WI38 (cell line): Measurements from ENCODE around the gene AKIRIN2.

Source experiments
- H3K4me3 ChIP-seq: 2 replicates; pipeline ENCODE4 v1.5.1; 2011; ENCODE audit warnings: low read depth, mild to moderate bottlenecking, control low read depth, low read length
- CTCF ChIP-seq: IDR thresholded peaks from 2 replicates; pipeline ENCODE4 v1.5.1; 2012; ENCODE audit warnings: low read depth, mild to moderate bottlenecking, control low read depth, low read length

Gene AKIRIN2

GRCh38 chr6:87724983-87725811 lies 23.2 kb upstream of the AKIRIN2 start:
- H3K4me3 ChIP-seq, result no peak overlapping the region
- no peak for TF ChIP-seq CTCF

- no peak for TF ChIP-seq CTCF
- H3K4me3 ChIP-seq, result no peak overlapping the region
Measured at GRCh38 chr6:87723170-87724078, 21.4 kb upstream of the AKIRIN2 start.

GRCh38 chr6:87722540-87723169 lies 20.6 kb upstream of the AKIRIN2 start:
- 0 out of 2 replicates have a peak overlapping the region, but pooled peaks have one; percentile 8 for H3K4me3 ChIP-seq

GRCh38 chr6:87721311-87721710 lies 19.3 kb upstream of the AKIRIN2 start:
- TF ChIP-seq CTCF, result no peak
- no peak overlapping the region for H3K4me3 ChIP-seq

More at GRCh38 chr6:87722540-87723169, 20.6 kb upstream of the AKIRIN2 start:
- TF ChIP-seq CTCF, result no peak

GRCh38 chr6:87718662-87719433 lies 16.8 kb upstream of the AKIRIN2 start:
- no peak for TF ChIP-seq CTCF
- no peak overlapping the region for H3K4me3 ChIP-seq

- no peak overlapping the region for H3K4me3 ChIP-seq
- TF ChIP-seq CTCF, result no peak
Measured at GRCh38 chr6:87716928-87717614, 15.0 kb upstream of the AKIRIN2 start.
